Sigmoid colon (tissue), 7 donors: Measurements from ENCODE around the gene SLC44A4. TPM values are rescaled to one million over a fixed set of nuclear protein-coding genes. Genes with fewer than 3 reads are reported as not detected.
"Not testable (repeated sequence)": the region's sequence is repeated elsewhere in the genome, so short reads cannot be mapped to it uniquely, and the experiment has no call there.

Source experiments
- DNase-seq: peaks from one replicate; pipeline ENCODE4 v3.0.0-alpha.2; 2019
- H3K27ac ChIP-seq, 4 donors: fragments of 200-600 bp; sonication (generic); one replicate each; pipeline ENCODE4 v1.5.1; 2016 to 2019; ENCODE audit warnings: mild to moderate bottlenecking in 1 of 4
- H3K27me3 ChIP-seq, 3 donors: fragments of 200-600 bp; sonication (generic); one replicate each; pipeline ENCODE4 v1.5.1; 2019; ENCODE audit warnings: mild to moderate bottlenecking in 1 of 3
- H3K36me3 ChIP-seq, 4 donors: fragments of 200-600 bp; sonication (generic); one replicate each; pipeline ENCODE4 v1.5.1; 2016 to 2019
- H3K4me1 ChIP-seq, 4 donors: fragments of 200-600 bp; sonication (generic); one replicate each; pipeline ENCODE4 v1.5.1; 2017 to 2019
- H3K4me3 ChIP-seq, 4 donors: fragments of 200-600 bp; sonication (generic); one replicate each; pipeline ENCODE4 v1.5.1; 2017 to 2019; ENCODE audit warnings: mild to moderate bottlenecking in 2 of 4, moderate library complexity in 1 of 4
- H3K9me3 ChIP-seq, 4 donors: fragments of 200-600 bp in 3 of 4; sonication (generic) in 3 of 4; one replicate each; pipeline versions ENCODE4 v1.5.1 to v1.6.1; 2013 to 2019
- EP300 ChIP-seq, 4 donors: sonication (generic); formaldehyde crosslinking; IDR thresholded peaks; one replicate each; pipeline ENCODE4 v1.6.1; 2017; ENCODE audit warnings: antibody characterized with exemption in 4 of 4
- POLR2A ChIP-seq, 2 donors: fragments of 450-650 bp; IDR thresholded peaks; one replicate each; pipeline ENCODE4 v1.6.1; 2016; ENCODE audit warnings: antibody characterized with exemption in 2 of 2, mild to moderate bottlenecking in 2 of 2, moderate library complexity in 2 of 2
- POLR2AphosphoS5 ChIP-seq, 4 donors: sonication (generic); formaldehyde crosslinking; IDR thresholded peaks; one replicate each; pipeline ENCODE4 v1.6.1; 2017; ENCODE audit warnings: antibody characterized with exemption in 4 of 4
- WGBS, 2 donors: extraction: QIAGEN DNeasy Blood & Tissue Kit; methylation state at CpG; one replicate each; pipeline ENCODE4 v1.1.7; 2013; 5-methylcytosine and 5-hydroxymethylcytosine counted together
- intact Hi-C: fragments of 100-400 bp; cut with DNase I; formaldehyde crosslinking; loops from one replicate; pipeline ENCODE4 v1.15.1; 2023
- polyA plus RNA-seq, 3 donors: library from polyadenylated mRNA; stranded (reverse); fragments of 200-250 nt; gene quantifications; one replicate each; pipeline ENCODE4 v1.2.3, GENCODE V29; 2013
- total RNA-seq, 4 donors: library from RNA; depleted of rRNA; stranded (reverse); fragments of >200 nt; gene quantifications; one replicate each; pipeline ENCODE4 v1.1.0, GENCODE V29; 2016
- TF ChIP-seq, protein P1 (sequence below), 4 experiments: fragments of 450-650 bp in 3 of 4; fragments of 200-600 bp in 1 of 4; IDR thresholded peaks; one replicate each; pipeline ENCODE4 v1.5.1; 2016 to 2019; ENCODE audit warnings: antibody characterized with exemption in 4 of 4, mild to moderate bottlenecking in 3 of 4, moderate library complexity in 2 of 4
- donor health status: healthy with polysubstance abuse.
- donor health status: Bipolar disorder and iron deficiency.
- donor health status: healthy.

The SLC44A4 gene
- total and polyA plus RNA-seq, 7 donors, result 1.4 to 252 (median 78.1) TPM; not detected in 2

DNA sequence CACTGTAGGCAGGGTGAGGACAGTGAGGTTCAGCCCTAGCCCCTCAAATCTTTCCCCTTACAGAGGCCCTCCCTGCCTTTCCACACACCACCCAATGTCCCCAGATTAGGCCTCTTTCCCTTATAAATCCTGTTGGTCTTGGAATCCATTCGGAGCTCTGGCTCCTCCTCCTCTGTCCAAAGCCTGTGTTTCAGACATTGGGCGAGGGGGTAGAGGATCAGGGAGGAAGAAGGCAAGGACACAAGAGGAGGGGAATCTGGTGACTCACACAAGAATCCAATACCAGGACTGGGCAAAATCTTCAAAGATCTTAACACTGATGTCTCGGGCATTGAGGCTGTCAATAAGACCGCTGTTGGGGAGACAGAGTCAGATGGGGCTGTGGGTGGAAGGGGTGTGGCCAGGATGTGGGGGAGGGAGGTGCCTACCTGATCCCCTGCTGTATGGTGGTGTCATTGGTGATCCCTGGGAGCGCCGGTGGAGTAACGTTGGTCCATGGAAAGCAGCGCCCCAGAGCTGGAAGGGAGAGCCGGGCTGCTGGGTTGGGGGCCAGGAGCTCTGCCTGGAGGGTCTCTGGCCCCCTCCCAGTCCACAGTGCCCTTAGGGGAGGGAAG is 7.6 kb downstream of the SLC44A4 start:
- no peak for TF ChIP-seq EP300 (IDR thresholded peaks at IDR 0.05)
- TF ChIP-seq POLR2AphosphoS5 (IDR thresholded peaks at IDR 0.05), result no peak
- no peak for TF ChIP-seq POLR2A (IDR thresholded peaks at IDR 0.05)
- TF ChIP-seq, protein P1, sequence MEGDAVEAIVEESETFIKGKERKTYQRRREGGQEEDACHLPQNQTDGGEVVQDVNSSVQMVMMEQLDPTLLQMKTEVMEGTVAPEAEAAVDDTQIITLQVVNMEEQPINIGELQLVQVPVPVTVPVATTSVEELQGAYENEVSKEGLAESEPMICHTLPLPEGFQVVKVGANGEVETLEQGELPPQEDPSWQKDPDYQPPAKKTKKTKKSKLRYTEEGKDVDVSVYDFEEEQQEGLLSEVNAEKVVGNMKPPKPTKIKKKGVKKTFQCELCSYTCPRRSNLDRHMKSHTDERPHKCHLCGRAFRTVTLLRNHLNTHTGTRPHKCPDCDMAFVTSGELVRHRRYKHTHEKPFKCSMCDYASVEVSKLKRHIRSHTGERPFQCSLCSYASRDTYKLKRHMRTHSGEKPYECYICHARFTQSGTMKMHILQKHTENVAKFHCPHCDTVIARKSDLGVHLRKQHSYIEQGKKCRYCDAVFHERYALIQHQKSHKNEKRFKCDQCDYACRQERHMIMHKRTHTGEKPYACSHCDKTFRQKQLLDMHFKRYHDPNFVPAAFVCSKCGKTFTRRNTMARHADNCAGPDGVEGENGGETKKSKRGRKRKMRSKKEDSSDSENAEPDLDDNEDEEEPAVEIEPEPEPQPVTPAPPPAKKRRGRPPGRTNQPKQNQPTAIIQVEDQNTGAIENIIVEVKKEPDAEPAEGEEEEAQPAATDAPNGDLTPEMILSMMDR (IDR thresholded peaks at IDR 0.05), result no peak
- H3K4me1 ChIP-seq, result peaks cover 0 to 10% (median 4%) of the 10 kb centered on the region in 4 donors
- 66 to 80% methylated on average over 9 of the region's 9 CpGs for WGBS, 2 donors
- H3K4me3 ChIP-seq, result no peak overlapping the region
- no peaks in the 10 kb centered on the region for H3K27me3 ChIP-seq
- H3K27ac ChIP-seq, result no peak overlapping the region
- intact Hi-C loops, result no loop called here
- H3K36me3 ChIP-seq, result no peaks in the 10 kb centered on the region
- no peaks in the 10 kb centered on the region for H3K9me3 ChIP-seq
- DNase-seq, result no peak

DNA sequence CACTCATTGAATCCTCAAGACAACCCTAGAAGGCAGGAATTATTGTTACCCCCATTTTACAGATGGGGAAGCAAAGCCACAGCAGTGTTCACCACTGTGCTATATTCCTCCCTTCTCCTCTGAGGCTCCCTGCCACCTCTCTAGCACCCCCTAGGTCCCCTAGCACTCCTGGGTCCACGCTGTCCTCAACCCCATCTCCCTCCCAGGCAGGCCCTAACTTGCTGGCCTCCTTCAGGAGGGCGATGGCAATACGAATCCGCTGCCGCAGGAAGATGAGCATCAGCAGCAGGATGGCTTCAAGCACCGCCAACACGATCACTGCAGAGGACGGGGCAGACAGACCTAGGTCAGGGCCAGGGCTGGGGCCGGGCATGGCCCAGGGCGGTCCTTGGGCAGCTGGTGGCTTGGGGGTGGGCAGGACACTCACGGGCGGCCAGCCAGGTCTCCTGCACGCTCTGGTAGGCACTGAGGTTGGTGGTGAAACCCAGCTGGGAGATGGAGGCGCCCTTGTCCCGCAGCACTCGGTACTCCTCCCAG is 8.3 kb downstream of the SLC44A4 start:
- no peak overlapping the region for H3K4me3 ChIP-seq
- TF ChIP-seq POLR2A (IDR thresholded peaks at IDR 0.05), result no peak
- TF ChIP-seq EP300 (IDR thresholded peaks at IDR 0.05), result no peak
- TF ChIP-seq, protein P1 (IDR thresholded peaks at IDR 0.05), result no peak
- no peak for TF ChIP-seq POLR2AphosphoS5 (IDR thresholded peaks at IDR 0.05)
- peaks cover 0 to 9% (median 4%) of the 10 kb centered on the region in 4 donors for H3K4me1 ChIP-seq
- intact Hi-C loops, result no loop called here
- WGBS, 2 donors, result 75 to 86% methylated on average over 16 of the region's 16 CpGs
- no peaks in the 10 kb centered on the region for H3K36me3 ChIP-seq
- DNase-seq, result no peak
- no peaks in the 10 kb centered on the region for H3K27me3 ChIP-seq
- no peaks in the 10 kb centered on the region for H3K9me3 ChIP-seq
- no peak overlapping the region for H3K27ac ChIP-seq

DNA sequence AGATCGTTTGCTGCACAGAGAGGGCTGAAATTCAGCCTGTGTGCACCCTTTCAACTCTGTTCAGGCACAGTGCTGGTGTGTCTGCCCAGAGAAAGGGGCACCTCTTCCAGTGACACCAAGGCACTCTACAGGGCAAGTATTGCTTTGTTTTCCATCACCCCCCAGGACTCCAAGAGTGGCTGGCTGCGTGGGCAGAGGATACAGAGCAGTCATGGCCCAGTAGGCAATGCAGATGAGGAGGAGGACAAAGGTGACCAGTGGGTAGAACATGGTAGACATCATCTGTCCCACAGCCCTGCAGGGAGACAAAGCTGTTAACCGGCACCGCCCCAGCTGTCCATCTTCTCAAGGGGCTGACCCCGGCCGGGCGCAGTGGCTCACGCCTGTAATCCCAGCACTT is 9.5 kb downstream of the SLC44A4 start:
- no peak for DNase-seq

DNA sequence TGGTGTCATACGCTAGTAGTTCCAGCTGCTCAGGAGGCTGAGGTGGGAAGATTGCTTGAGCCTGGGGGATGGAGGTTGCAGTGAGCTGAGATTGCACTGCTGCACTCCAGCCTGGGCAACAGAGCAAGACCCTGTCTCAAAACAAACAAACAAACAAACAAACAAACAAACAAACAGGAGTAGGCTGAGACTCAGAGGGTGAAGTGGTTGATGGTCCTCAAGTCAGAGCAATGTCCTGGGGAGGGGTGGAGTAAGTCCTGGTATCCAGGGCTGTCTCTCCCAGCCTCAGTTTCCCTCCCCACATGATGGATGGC is 10.2 kb downstream of the SLC44A4 start:
- H3K4me3 ChIP-seq, DNase-seq, H3K27ac ChIP-seq, H3K27me3 ChIP-seq, intact Hi-C loops, H3K4me1 ChIP-seq, H3K9me3 ChIP-seq, H3K36me3 ChIP-seq: not testable (repeated sequence)
- WGBS, 2 donors, result 92 to 98% methylated on average over 1 of the region's 1 CpG

More for the DNA sequence above, 9.5 kb downstream of the SLC44A4 start:
- no peaks in the 10 kb centered on the region for H3K9me3 ChIP-seq
- no peak overlapping the region for H3K27ac ChIP-seq
- 86 to 87% methylated on average over 8 of the region's 8 CpGs for WGBS, 2 donors
- H3K4me1 ChIP-seq, result peaks cover 0 to 3% (median under 1%) of the 10 kb centered on the region in 4 donors
- intact Hi-C loops, result no loop called here
- TF ChIP-seq POLR2A (IDR thresholded peaks at IDR 0.05) (no peak), POLR2AphosphoS5 (IDR thresholded peaks at IDR 0.05) (no peak), EP300 (IDR thresholded peaks at IDR 0.05) (no peak)
- TF ChIP-seq, protein P1 (IDR thresholded peaks at IDR 0.05), result no peak
- no peaks in the 10 kb centered on the region for H3K27me3 ChIP-seq
- H3K4me3 ChIP-seq, result no peak overlapping the region
- no peaks in the 10 kb centered on the region for H3K36me3 ChIP-seq

DNA sequence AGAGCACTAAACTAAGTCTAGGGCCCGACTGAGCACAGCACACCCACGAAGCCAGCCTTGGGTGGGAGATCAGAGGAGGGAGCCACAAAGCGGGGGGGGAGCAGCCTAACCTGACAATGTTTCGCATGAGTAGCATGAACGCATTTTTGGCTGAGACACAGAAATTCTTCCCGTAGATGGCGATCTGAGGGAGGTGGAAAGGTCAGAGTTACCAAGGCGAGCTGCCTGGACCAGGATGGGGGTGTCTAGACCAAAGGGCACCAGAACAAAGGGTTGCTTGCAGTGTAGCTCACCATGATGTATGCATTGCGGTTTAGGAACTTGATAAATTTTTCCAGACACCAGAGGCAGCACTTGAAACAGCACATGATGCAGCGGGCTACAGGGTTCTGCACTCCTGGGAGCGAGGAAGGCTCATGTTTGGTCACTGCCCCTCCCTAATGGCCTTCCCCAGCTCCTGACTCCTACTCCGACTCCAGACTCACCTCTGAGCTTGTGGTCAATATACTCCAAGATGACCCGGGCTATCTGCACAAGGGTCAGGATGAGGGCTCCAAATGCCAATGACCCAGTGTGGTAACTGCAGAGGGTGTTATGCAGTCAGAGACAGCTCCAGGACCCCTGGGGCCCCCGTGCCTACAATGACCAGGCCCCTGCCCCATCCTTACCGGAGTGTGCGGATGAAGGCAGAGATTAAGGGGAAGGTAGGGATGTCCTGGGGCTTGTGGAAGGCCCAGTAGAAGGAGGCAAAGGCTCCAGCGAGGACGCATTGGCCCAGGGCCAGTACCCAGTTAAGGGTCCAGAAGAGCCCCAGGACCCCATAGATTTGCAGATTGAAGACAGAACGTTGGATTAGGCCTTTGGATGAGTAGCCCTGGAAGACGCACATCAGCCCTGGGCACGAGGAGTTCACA is 13.3 kb downstream of the SLC44A4 start:
- peaks cover 0 to 5% (median 2%) of the 10 kb centered on the region in 4 donors for H3K36me3 ChIP-seq
- H3K9me3 ChIP-seq, result no peaks in the 10 kb centered on the region
- DNase-seq, result no peak
- 83 to 86% methylated on average over 21 of the region's 21 CpGs for WGBS, 2 donors
- H3K27me3 ChIP-seq, result no peaks in the 10 kb centered on the region
- TF ChIP-seq POLR2A (IDR thresholded peaks at IDR 0.05) (no peak), EP300 (IDR thresholded peaks at IDR 0.05) (no peak), POLR2AphosphoS5 (IDR thresholded peaks at IDR 0.05) (no peak)
- TF ChIP-seq, protein P1 (IDR thresholded peaks at IDR 0.05), result no peak
- H3K27ac ChIP-seq, result no peak overlapping the region
- H3K4me3 ChIP-seq, result no peak overlapping the region
- intact Hi-C loops, result no loop called here
- peaks cover 0 to 25% (median 15%) of the 10 kb centered on the region in 4 donors for H3K4me1 ChIP-seq
